ENCODE results near the gene SFTPD.

SFTPD gene

GRCh38 chr10:79933961-79934360 lies 14.9 kb downstream of the SFTPD start:
- no peak for TF ChIP-seq EZH2phosphoT487 (IDR thresholded peaks at IDR 0.05; ENCODE audit: borderline replicate concordance)
- TF ChIP-seq CTCF (conservative IDR thresholded peaks at IDR 0.05; ENCODE audit: low read length), result no peak
- H3K4me3 ChIP-seq (ENCODE audit: low read length, poor library complexity, severe bottlenecking), result no peak overlapping the region
- no peaks in the 10 kb centered on the region for H3K9me3 ChIP-seq (ENCODE audit: insufficient read depth, low read depth, low read length)
- no peaks in the 10 kb centered on the region for H4K20me1 ChIP-seq (ENCODE audit: insufficient read depth, low read length, poor library complexity, severe bottlenecking)
- no peak overlapping the region for H3K9ac ChIP-seq (ENCODE audit: low read depth, low read length, poor library complexity, severe bottlenecking)
- no peaks in the 10 kb centered on the region for H3K9me2 ChIP-seq (replicated peaks; ENCODE audit: low read depth, low read length)
- H3K4me2 ChIP-seq (ENCODE audit: low read depth, low read length, poor library complexity, severe bottlenecking), result no peak overlapping the region
- H3F3A ChIP-seq (ENCODE audit: low read depth), result no peaks in the 10 kb centered on the region
- H3K36me3 ChIP-seq (ENCODE audit: insufficient read depth, low read length), result no peaks in the 10 kb centered on the region
- H3K27me3 ChIP-seq (ENCODE audit: insufficient read depth, low read length, poor library complexity, severe bottlenecking), result no peaks in the 10 kb centered on the region
- peaks cover 4% of the 10 kb centered on the region for H3K4me1 ChIP-seq (ENCODE audit: insufficient read depth, low read length, poor library complexity, severe bottlenecking)
- H3K79me2 ChIP-seq (ENCODE audit: insufficient read depth, low read length), result no peaks in the 10 kb centered on the region
- no peak overlapping the region for H2AFZ ChIP-seq (ENCODE audit: low read length)

- Histone ChIP-seq H4K20me1 (ENCODE audit: insufficient read depth, low read length, poor library complexity, severe bottlenecking) (no peaks in the 10 kb centered on the region), H2AFZ (ENCODE audit: low read length) (no peak overlapping the region), H3F3A (ENCODE audit: low read depth) (no peaks in the 10 kb centered on the region), H3K36me3 (ENCODE audit: insufficient read depth, low read length) (no peaks in the 10 kb centered on the region), H3K9ac (ENCODE audit: low read depth, low read length, poor library complexity, severe bottlenecking) (no peak overlapping the region), H3K4me2 (ENCODE audit: low read depth, low read length, poor library complexity, severe bottlenecking) (no peak overlapping the region), H3K79me2 (ENCODE audit: insufficient read depth, low read length) (no peaks in the 10 kb centered on the region), H3K4me3 (ENCODE audit: low read length, poor library complexity, severe bottlenecking) (no peak overlapping the region), H3K9me2 (replicated peaks; ENCODE audit: low read depth, low read length) (no peaks in the 10 kb centered on the region), H3K9me3 (ENCODE audit: insufficient read depth, low read depth, low read length) (no peaks in the 10 kb centered on the region), H3K27me3 (ENCODE audit: insufficient read depth, low read length, poor library complexity, severe bottlenecking) (no peaks in the 10 kb centered on the region), H3K4me1 (ENCODE audit: insufficient read depth, low read length, poor library complexity, severe bottlenecking) (no peaks in the 10 kb centered on the region)
- TF ChIP-seq EZH2phosphoT487 (IDR thresholded peaks at IDR 0.05; ENCODE audit: borderline replicate concordance) (no peak), CTCF (conservative IDR thresholded peaks at IDR 0.05; ENCODE audit: low read length) (no peak)
These were observed 16.0 kb downstream of the SFTPD start for GRCh38 chr10:79932841-79933379.

- Histone ChIP-seq H3K9me3 (ENCODE audit: insufficient read depth, low read depth, low read length) (no peaks in the 10 kb centered on the region), H3K4me3 (ENCODE audit: low read length, poor library complexity, severe bottlenecking) (no peak overlapping the region), H3K4me2 (ENCODE audit: low read depth, low read length, poor library complexity, severe bottlenecking) (no peak overlapping the region), H3K9me2 (replicated peaks; ENCODE audit: low read depth, low read length) (no peaks in the 10 kb centered on the region), H3F3A (ENCODE audit: low read depth) (no peaks in the 10 kb centered on the region), H3K4me1 (ENCODE audit: insufficient read depth, low read length, poor library complexity, severe bottlenecking) (no peaks in the 10 kb centered on the region), H2AFZ (ENCODE audit: low read length) (no peak overlapping the region), H4K20me1 (ENCODE audit: insufficient read depth, low read length, poor library complexity, severe bottlenecking) (no peaks in the 10 kb centered on the region), H3K9ac (ENCODE audit: low read depth, low read length, poor library complexity, severe bottlenecking) (no peak overlapping the region), H3K79me2 (ENCODE audit: insufficient read depth, low read length) (no peaks in the 10 kb centered on the region), H3K36me3 (ENCODE audit: insufficient read depth, low read length) (no peaks in the 10 kb centered on the region), H3K27me3 (ENCODE audit: insufficient read depth, low read length, poor library complexity, severe bottlenecking) (no peaks in the 10 kb centered on the region)
- TF ChIP-seq EZH2phosphoT487 (IDR thresholded peaks at IDR 0.05; ENCODE audit: borderline replicate concordance) (no peak), CTCF (conservative IDR thresholded peaks at IDR 0.05; ENCODE audit: low read length) (no peak)
These were observed 16.6 kb downstream of the SFTPD start for GRCh38 chr10:79932307-79932706.
